Muscle layer of duodenum (tissue), 2 donors: Measurements from ENCODE around the gene FIP1L1.
"Not testable (repeated sequence)": the region's sequence is repeated elsewhere in the genome, so short reads cannot be mapped to it uniquely, and the experiment has no call there.

ENCODE experiments used
- H3K27ac ChIP-seq: one replicate; pipeline ENCODE4 v1.7.0; 2013; ENCODE audit warnings: mild to moderate bottlenecking, low read length
- H3K27me3 ChIP-seq: one replicate; pipeline ENCODE4 v1.7.0; 2013; ENCODE audit warnings: low read depth, mild to moderate bottlenecking, control low read depth, low read length
- H3K36me3 ChIP-seq, 2 donors: one replicate each; pipeline ENCODE4 v1.7.0; 2013; ENCODE audit warnings: low read length in 2 of 2, control low read depth in 1 of 2, mild to moderate bottlenecking in 1 of 2; ENCODE audit not compliant: insufficient read depth in 2 of 2, control insufficient read depth in 1 of 2
- H3K4me1 ChIP-seq, 2 donors: one replicate each; pipeline ENCODE4 v1.7.0; 2013; ENCODE audit warnings: low read length in 2 of 2, mild to moderate bottlenecking in 2 of 2, control low read depth in 1 of 2, moderate library complexity in 1 of 2; ENCODE audit not compliant: insufficient read depth in 2 of 2, control insufficient read depth in 1 of 2
- H3K4me3 ChIP-seq, 2 donors: one replicate each; pipeline ENCODE4 v1.7.0; 2013; ENCODE audit warnings: low read length in 2 of 2, low read depth in 1 of 2, mild to moderate bottlenecking in 1 of 2
- H3K9me3 ChIP-seq, 2 donors: one replicate each; pipeline ENCODE4 v1.7.0; 2013; ENCODE audit warnings: low read length in 2 of 2, control low read depth in 1 of 2, mild to moderate bottlenecking in 1 of 2; ENCODE audit not compliant: control insufficient read depth in 1 of 2
- donor health status: healthy.

Gene FIP1L1

DNA sequence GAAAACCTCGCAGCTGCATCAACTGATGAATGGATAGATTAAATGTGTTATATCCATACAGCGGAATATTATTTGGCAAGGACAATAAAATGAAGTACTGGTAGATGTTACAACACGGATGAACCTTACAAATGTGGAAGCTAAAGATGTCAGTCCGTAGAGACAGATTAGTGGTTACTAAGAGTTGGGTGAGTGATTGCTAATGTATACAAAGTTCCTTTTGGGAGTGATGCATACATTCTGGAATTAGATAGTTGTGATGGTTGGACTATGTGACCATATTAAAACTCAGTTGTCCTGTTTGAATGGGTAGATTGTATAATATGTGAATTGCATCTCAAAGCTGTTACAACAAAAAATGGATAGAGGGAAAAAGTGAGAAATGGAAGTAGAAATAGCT lies 2.8 kb downstream of the FIP1L1 start:
- Histone ChIP-seq H3K27me3 (no peaks in the 10 kb centered on the region), H3K27ac (no peak overlapping the region), H3K9me3 (no peaks in the 10 kb centered on the region), H3K4me1 (peaks cover 10 to 15% of the 10 kb centered on the region in 2 donors), H3K4me3 (no peak overlapping the region), H3K36me3 (peaks cover 3 to 21% of the 10 kb centered on the region in 2 donors)

DNA sequence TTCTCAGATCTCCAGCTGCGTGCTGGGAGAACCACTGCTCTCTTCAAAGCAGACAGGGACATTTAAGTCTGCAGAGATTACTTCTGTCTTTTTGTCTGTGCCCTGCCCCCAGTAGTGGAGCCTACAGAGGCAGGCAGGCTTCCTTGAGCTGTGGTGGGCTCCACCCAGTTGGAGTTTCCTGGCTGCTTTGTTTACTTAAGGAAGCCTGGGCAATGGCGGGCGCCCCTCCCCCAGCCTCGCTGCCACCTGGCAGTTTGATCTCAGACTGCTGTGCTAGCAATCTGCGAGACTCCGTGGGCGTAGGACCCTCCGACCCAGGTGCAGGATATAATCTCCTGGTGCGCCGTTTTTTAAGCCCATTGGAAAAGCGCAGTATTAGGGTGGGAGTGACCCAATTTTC lies 32.0 kb downstream of the FIP1L1 start:
- H3K9me3 ChIP-seq, H3K36me3 ChIP-seq, H3K27me3 ChIP-seq, H3K4me1 ChIP-seq, H3K4me3 ChIP-seq, H3K27ac ChIP-seq: not testable (repeated sequence)

DNA sequence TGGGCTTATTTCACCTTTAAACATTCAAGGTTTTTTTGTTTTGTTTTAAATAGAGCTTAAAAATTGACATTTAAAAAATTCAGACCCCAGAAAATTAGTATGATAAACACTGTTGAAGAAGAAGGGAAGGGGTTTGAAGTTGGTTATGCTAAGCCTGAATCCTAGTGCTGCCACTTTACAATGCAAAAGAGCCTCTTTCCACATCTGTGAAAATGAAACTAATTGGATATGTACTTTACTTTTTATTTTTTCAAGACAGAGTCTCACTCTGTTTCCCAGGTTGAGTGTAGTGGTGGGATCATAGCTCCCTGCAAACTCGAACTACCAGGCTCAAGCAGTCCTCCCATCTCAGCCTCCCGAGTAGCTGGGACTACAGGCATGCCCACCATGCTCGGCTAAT lies 41.8 kb downstream of the FIP1L1 start:
- H3K9me3 ChIP-seq = no peaks in the 10 kb centered on the region
- no peaks in the 10 kb centered on the region for H3K27me3 ChIP-seq
- peaks cover 0 to 8% of the 10 kb centered on the region in 2 donors for H3K36me3 ChIP-seq
- H3K27ac ChIP-seq = no peak overlapping the region
- H3K4me1 ChIP-seq = no peaks in the 10 kb centered on the region
- H3K4me3 ChIP-seq = no peak overlapping the region

DNA sequence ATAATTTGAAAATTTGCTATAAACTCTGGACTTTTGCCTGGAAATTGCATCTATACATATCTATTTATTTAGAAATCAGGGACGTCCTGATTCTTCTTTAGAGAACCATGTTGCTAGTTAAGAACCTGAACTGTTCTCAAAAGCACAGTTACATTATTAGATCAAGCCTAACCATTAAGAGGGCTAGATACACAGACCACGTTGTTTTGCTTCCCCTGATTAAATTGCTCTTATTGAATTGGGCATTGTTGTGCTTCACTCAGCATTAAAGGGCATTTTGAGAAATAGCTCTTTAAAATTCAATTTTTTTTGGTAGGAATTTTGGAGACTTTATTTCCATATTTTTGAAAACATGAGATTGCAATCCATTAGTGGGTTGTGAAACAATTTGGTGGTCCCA lies 44.4 kb downstream of the FIP1L1 start:
- Histone ChIP-seq H3K4me1 (no peaks in the 10 kb centered on the region), H3K27ac (no peak overlapping the region), H3K27me3 (no peaks in the 10 kb centered on the region), H3K4me3 (no peak overlapping the region), H3K36me3 (no peaks in the 10 kb centered on the region), H3K9me3 (no peaks in the 10 kb centered on the region)

DNA sequence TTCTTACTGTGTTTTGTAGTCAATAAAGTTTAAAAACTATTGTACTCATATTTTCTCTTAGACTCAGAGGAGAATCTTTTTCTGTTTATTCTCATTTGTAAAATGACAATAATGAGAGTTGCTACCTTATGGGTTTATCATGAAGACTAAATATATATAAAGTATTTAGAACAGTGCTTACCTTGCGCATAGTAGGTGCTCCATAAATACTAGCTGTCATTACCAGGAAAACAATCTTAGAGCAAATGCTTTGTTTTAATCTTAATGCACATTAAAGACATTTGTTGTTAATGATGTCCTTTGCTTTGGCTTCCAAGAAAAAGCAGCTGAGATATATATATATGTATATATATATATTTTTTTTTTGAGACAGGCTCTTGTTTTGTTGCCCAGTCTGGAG lies 44.9 kb downstream of the FIP1L1 start:
- Histone ChIP-seq H3K4me1 (no peaks in the 10 kb centered on the region), H3K27me3 (no peaks in the 10 kb centered on the region), H3K36me3 (no peaks in the 10 kb centered on the region), H3K4me3 (no peak overlapping the region), H3K27ac (no peak overlapping the region), H3K9me3 (no peaks in the 10 kb centered on the region)

DNA sequence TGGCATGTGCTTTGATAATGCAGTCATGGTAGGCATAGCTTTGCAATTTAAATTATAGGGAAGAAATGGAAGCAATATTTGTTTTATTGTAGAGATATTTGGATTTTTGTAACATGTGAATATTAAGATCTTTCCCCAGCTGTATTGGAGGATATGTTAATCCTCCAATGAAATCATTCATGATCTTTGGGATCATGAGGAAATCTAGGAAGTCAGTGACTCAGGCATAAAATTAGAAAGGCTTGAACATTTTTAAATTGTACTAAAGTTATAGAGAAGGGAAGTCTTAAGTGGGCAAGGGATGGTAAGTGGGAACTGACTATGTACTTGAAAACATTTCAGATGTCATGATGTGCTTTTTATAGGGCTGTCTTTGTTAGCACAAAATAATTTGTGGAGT lies 46.8 kb downstream of the FIP1L1 start:
- no peaks in the 10 kb centered on the region for H3K27me3 ChIP-seq
- peaks cover 0 to 7% of the 10 kb centered on the region in 2 donors for H3K36me3 ChIP-seq
- H3K9me3 ChIP-seq = no peaks in the 10 kb centered on the region
- H3K4me3 ChIP-seq = no peak overlapping the region
- no peak overlapping the region for H3K27ac ChIP-seq
- H3K4me1 ChIP-seq = no peaks in the 10 kb centered on the region

DNA sequence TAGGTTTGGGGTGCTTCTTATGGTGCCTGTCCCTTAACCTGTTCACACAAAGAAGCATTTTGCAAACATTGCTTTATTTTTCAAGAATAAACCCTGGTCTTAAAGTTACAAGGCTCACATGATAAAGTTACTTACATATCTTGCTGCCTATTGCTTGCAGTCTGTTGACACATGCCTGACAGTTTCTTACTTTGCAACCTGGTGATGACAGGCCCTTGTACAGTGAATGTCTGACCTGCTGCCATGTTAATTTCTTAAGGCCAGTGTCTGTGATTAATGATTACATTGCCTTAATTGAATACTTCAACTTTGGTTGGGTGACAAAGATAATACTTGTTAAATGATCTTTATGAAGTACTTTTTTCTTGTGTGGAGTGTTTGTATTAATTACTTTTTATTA lies 49.9 kb downstream of the FIP1L1 start:
- Histone ChIP-seq H3K9me3 (no peaks in the 10 kb centered on the region), H3K27ac (no peak overlapping the region), H3K4me3 (no peak overlapping the region), H3K27me3 (no peaks in the 10 kb centered on the region), H3K36me3 (peaks cover 8 to 24% of the 10 kb centered on the region in 2 donors), H3K4me1 (no peaks in the 10 kb centered on the region)

DNA sequence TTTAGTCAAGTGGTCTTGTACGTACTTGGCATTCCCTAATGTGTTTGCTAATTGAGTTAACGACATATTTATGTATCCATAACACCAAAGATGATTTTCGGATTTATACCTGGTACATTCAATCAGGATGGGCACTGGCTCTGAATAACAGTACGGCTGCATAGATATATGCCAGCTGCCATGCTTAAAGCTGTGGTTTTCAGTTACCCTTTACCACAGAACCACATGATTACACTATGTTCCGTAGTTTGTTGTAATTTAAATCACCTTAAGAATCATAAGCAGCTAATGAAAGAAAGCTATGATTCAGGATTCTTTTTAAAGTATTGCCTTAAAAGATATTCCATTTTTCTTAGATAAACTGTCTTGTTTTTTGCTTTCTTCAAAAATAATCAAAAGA lies 53.6 kb downstream of the FIP1L1 start:
- Histone ChIP-seq H3K27ac (no peak overlapping the region), H3K4me3 (no peak overlapping the region), H3K36me3 (peaks cover 8 to 33% of the 10 kb centered on the region in 2 donors), H3K9me3 (no peaks in the 10 kb centered on the region), H3K27me3 (no peaks in the 10 kb centered on the region), H3K4me1 (no peaks in the 10 kb centered on the region)

DNA sequence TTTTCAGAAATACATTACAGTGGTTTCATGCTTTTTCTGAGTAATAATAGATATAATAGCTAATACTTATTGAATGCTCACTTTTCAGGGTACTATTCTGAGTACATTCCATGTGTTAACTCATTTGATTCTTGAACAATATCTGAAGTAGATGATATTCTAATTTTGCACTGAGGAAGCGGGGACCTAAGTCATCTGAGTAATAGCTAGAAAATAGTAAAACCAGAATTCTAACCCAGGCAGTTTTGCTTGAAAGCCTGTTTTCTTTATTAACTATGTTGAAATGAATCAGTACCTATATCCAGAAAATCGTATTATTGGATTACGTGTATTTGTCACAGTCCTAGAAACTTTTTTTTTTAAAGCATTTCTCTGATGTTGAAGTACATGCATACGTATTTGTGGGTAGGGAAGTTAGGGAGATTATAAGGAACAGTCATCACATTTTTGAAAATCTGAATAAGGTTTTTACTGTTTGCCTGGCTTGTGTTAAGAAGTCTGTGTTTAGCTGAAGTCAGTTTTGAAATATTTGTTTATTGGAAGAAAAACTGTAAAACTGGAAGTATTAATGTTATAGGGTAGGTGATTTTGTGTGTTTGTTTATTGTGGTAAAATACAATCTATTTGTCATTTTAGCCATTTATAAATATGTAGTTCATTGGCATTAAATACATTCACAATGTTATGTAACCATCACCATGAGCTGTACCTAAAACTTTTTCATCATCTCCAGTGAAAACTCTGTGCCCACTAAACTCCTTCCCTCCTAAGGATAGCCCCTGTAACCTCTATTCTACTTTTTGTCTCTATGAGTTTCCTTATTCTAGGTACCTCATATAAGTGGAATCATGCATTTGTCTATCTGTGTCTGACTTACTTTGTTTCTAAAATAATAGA lies 55.3 kb downstream of the FIP1L1 start:
- Histone ChIP-seq H3K9me3 (no peaks in the 10 kb centered on the region), H3K27ac (no peak overlapping the region), H3K4me1 (no peaks in the 10 kb centered on the region), H3K36me3 (peaks cover 8 to 33% of the 10 kb centered on the region in 2 donors), H3K27me3 (no peaks in the 10 kb centered on the region), H3K4me3 (no peak overlapping the region)

DNA sequence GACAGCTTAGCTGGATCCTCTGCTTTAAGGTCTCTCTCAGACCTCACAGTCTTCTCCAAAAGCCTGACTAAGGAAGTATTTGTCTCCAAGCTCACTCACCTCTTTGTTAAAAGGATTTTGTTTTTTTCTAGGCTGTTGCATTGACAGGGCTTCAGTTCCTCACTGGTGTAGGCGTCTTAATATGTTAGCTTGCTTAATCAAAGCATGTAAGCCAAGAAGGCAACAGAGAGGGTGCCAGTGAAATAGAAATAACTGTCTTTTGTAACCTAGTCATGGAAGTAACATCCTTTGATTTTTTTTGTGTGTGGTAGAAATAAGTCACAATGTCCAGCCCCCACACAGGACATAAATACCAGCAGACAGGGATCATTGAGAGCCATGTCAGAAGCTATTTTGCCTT lies 58.8 kb downstream of the FIP1L1 start:
- Histone ChIP-seq H3K27me3 (no peaks in the 10 kb centered on the region), H3K9me3 (no peaks in the 10 kb centered on the region), H3K4me1 (no peaks in the 10 kb centered on the region), H3K36me3 (peaks cover under 1 to 13% of the 10 kb centered on the region in 2 donors), H3K4me3 (no peak overlapping the region), H3K27ac (no peak overlapping the region)

DNA sequence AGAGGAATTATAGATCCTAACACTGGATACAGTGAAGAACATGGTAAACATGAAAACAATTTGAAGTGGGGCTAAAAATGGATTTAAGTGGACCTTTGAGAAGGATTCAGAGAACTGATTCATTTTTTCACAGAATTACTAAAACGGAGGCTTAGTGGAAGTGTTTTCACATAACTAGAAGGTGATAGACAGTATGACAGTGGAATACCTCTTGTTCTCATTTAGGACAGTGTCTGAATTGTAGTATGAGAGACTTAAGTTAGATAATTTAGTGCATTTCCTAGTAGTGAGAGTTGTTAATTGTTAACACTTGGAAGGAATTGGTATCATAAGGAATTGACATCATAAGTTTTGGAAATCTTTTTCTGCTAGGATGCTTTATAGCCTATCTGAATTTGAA lies 64.1 kb downstream of the FIP1L1 start:
- Histone ChIP-seq H3K4me1 (no peaks in the 10 kb centered on the region), H3K9me3 (no peaks in the 10 kb centered on the region), H3K4me3 (no peak overlapping the region), H3K27me3 (no peaks in the 10 kb centered on the region), H3K36me3 (peaks cover 25 to 29% of the 10 kb centered on the region in 2 donors), H3K27ac (no peak overlapping the region)

DNA sequence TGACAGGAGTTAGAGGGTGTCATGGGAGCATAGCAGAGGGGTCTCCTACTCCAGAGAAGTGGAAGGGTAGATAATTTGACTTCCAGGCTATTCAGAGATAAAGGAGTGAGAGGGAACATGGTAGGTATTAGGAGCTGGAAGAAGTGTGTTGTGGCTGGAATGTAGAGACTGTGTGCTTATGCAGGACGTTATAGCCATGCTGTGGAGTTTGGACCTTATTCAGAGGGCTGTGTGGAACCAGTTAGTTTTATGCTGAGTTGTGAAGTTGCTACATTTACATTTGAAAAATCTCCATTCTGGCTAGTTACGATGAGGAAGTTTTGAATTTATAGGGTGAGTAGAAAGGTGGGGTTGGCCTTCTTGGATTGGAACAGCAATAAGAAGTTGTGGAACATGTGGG lies 67.5 kb downstream of the FIP1L1 start:
- no peaks in the 10 kb centered on the region for H3K27me3 ChIP-seq
- H3K4me3 ChIP-seq = no peak overlapping the region
- peaks cover 25 to 31% of the 10 kb centered on the region in 2 donors for H3K36me3 ChIP-seq
- no peaks in the 10 kb centered on the region for H3K4me1 ChIP-seq
- H3K27ac ChIP-seq = no peak overlapping the region
- H3K9me3 ChIP-seq = no peaks in the 10 kb centered on the region
